T-cell (primary cell): ENCODE results near the gene COX6A2. TPM values are rescaled to one million over a fixed set of nuclear protein-coding genes. Genes with fewer than 3 reads are reported as not detected.

ENCODE experiments used
- ATAC-seq, 4 experiments: fragments of 200-7000 bp in 3 of 4; fragments of 150-1000 bp in 1 of 4; cut with Tn5 transposase; replicated peaks in 1 of 4; 1 replicate in 3 of 4; 2 replicates in 1 of 4; pipeline ENCODE4 v1.10.0; 2021; ENCODE audit warnings: moderate library complexity in 3 of 4, mild to moderate bottlenecking in 2 of 4, moderate number of reproducible peaks in 1 of 4
- CTCF ChIA-PET, 2 donors: fragments of 300-600 bp; sonication (Branson Sonifier 250); formaldehyde crosslinking; loops; one replicate each; lab custom pipeline; 2022; ENCODE audit warnings: antibody characterized with exemption in 2 of 2; lab: Charles Lee
- POLR2A ChIA-PET, 2 donors: fragments of 300-600 bp; sonication (Branson Sonifier 250); formaldehyde crosslinking; loops; one replicate each; lab custom pipeline; 2022; ENCODE audit warnings: antibody characterized with exemption in 2 of 2; lab: Charles Lee
- DNase-seq, 35 experiments: peaks; one replicate each; pipeline versions ENCODE4 v3.0.0 to v3.0.0-alpha.2; 2013 to 2023
- H3K27ac ChIP-seq: one replicate; pipeline ENCODE4 v1.5.1; 2013; ENCODE audit warnings: low read length
- H3K27me3 ChIP-seq, 2 experiments: replicated peaks in 1 of 2; 1 replicate in 1 of 2; 2 replicates in 1 of 2; pipeline versions ENCODE4 v1.6.1 to v1.7.0; 2013; ENCODE audit warnings: low read length in 1 of 2, mixed read lengths in 1 of 2; ENCODE audit not compliant: control insufficient read depth in 2 of 2, insufficient read depth in 2 of 2; ENCODE audit errors: extremely low read depth in 1 of 2
- H3K36me3 ChIP-seq, 2 donors: 1 replicate in 1 of 2; 2 replicates in 1 of 2; pipeline versions ENCODE4 v1.6.1 to v1.7.0; 2013; ENCODE audit warnings: low read length in 1 of 2; ENCODE audit not compliant: control insufficient read depth in 2 of 2, insufficient read depth in 1 of 2; ENCODE audit errors: extremely low read depth in 1 of 2
- H3K4me1 ChIP-seq, 2 experiments: 1 replicate in 1 of 2; 2 replicates in 1 of 2; pipeline versions ENCODE4 v1.6.1 to v1.7.0; 2013; ENCODE audit warnings: low read length in 2 of 2, mixed read lengths in 1 of 2; ENCODE audit not compliant: insufficient read depth in 2 of 2, control insufficient read depth in 1 of 2; ENCODE audit errors: extremely low read depth in 1 of 2
- H3K4me3 ChIP-seq, 2 donors: 1 replicate in 1 of 2; 2 replicates in 1 of 2; pipeline versions ENCODE4 v1.5.1 to v1.7.0; 2013; ENCODE audit warnings: mild to moderate bottlenecking in 2 of 2, low read length in 1 of 2, moderate library complexity in 1 of 2; ENCODE audit not compliant: control insufficient read depth in 1 of 2; ENCODE audit errors: extremely low read depth in 1 of 2
- H3K9me3 ChIP-seq: 2 replicates; pipeline ENCODE4 v1.7.0; 2013
- H3K27ac Mint-ChIP-seq, 2 donors: one replicate each; pipeline ENCODE4 v1.8.0; 2020 to 2021; ENCODE audit warnings: mild to moderate bottlenecking in 2 of 2, mixed read lengths in 2 of 2
- H3K27me3 Mint-ChIP-seq, 2 donors: one replicate each; pipeline ENCODE4 v1.8.0; 2021 to 2022; ENCODE audit warnings: mixed read lengths in 2 of 2
- H3K36me3 Mint-ChIP-seq: one replicate; pipeline ENCODE4 v1.8.0; 2021; ENCODE audit warnings: mixed read lengths
- H3K4me1 Mint-ChIP-seq, 3 donors: one replicate each; pipeline ENCODE4 v1.8.0; 2020 to 2022; ENCODE audit warnings: mixed read lengths in 3 of 3, mild to moderate bottlenecking in 1 of 3
- H3K4me3 Mint-ChIP-seq, 3 donors: one replicate each; pipeline ENCODE4 v1.8.0; 2020 to 2022; ENCODE audit warnings: mild to moderate bottlenecking in 3 of 3, mixed read lengths in 3 of 3, moderate library complexity in 3 of 3
- H3K9me3 Mint-ChIP-seq, 3 donors: one replicate each; pipeline ENCODE4 v1.8.0; 2020 to 2022; ENCODE audit warnings: mixed read lengths in 3 of 3
- WGBS: methylation state at CpG from one replicate; pipeline ENCODE4 v1.1.5; 2013; ENCODE audit warnings: missing lambda C conversion rate; ENCODE audit not compliant: insufficient coverage; 5-methylcytosine and 5-hydroxymethylcytosine counted together
- total RNA-seq, 35 experiments: library from RNA in 6 of 35; stranded (reverse) in 6 of 35; fragments of 120-200 nt in 1 of 35; gene quantifications; one replicate each; pipeline versions ENCODE4 v1.2.1 to v1.2.4 and lab custom pipeline; 2013 to 2026

Gene COX6A2
- total RNA-seq, 5 donors from 2014 or later (not counting 1 experiment from before 2014, with no cell fraction given) = not detected

GRCh38 chr16:31429796-31430195 is 1.6 kb upstream of the COX6A2 start:
- Histone ChIP-seq H3K4me1 (peaks cover 0 to 11% of the 10 kb centered on the region in 2 experiments), H3K27me3 (no peaks in the 10 kb centered on the region), H3K9me3 (no peaks in the 10 kb centered on the region), H3K36me3 (no peaks in the 10 kb centered on the region), H3K4me3 (no peak overlapping the region), H3K27ac (no peak overlapping the region)
- peaks cover 0 to 6% (median 0%) of the 10 kb centered on the region in 3 donors for H3K4me1 Mint-ChIP-seq
- H3K36me3 Mint-ChIP-seq = no peaks in the 10 kb centered on the region
- peaks cover 0 to 5% of the 10 kb centered on the region in 2 donors for H3K27me3 Mint-ChIP-seq
- ChIA-PET POLR2A (interaction anchor here in 1 of 2 donors (0.5 kb wide), 1 partner anchor 497 kb away, joined by 7 read pairs; no protein-coding TSS in a partner anchor), CTCF (interaction anchor here in 1 of 2 donors (0.6 kb wide), 1 partner anchor 14 kb away, joined by 4 read pairs; no protein-coding TSS in a partner anchor)
- H3K4me3 Mint-ChIP-seq = no peak overlapping the region
- H3K27ac Mint-ChIP-seq = no peak overlapping the region
- DNase-seq (no peak), ATAC-seq (no peak)
- H3K9me3 Mint-ChIP-seq = no peaks in the 10 kb centered on the region
- WGBS = 100% methylated on average over 1 of the region's 3 CpGs

DNA sequence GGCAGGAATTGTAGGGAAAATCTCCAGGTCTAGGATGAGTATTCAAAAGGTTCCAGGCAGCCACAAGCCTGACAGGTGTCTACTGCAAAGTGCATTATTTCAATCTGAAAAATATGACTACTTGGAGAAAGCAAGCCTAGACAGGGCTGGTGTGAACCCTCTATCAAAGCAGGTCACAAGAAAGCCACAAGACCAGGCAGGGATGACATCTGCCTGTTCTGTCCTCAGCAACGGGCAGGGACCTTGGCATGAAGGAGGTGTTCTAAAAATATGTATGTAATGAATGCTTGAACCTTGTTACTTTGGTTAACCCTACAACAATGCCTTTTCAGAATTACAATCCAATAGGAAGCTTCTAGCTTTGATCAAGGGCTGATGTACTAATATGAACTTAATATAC is 1.2 kb upstream of the COX6A2 start:
- no peak overlapping the region for H3K27ac Mint-ChIP-seq
- ChIA-PET POLR2A (no interaction called here), CTCF (interaction anchor here in 1 of 2 donors (0.6 kb wide), 1 partner anchor 14 kb away, joined by 4 read pairs; no protein-coding TSS in a partner anchor)
- no peaks in the 10 kb centered on the region for H3K27me3 ChIP-seq
- peaks cover 0 to 6% (median 0%) of the 10 kb centered on the region in 3 donors for H3K4me1 Mint-ChIP-seq
- H3K4me3 Mint-ChIP-seq = no peak overlapping the region
- H3K36me3 Mint-ChIP-seq = no peaks in the 10 kb centered on the region
- H3K4me1 ChIP-seq = peaks cover 0 to 11% of the 10 kb centered on the region in 2 experiments
- no peaks in the 10 kb centered on the region for H3K9me3 ChIP-seq
- peaks cover 0 to 6% of the 10 kb centered on the region in 2 donors for H3K27me3 Mint-ChIP-seq
- no CpG with 5 or more reads among the region's 1 CpG for WGBS
- no peaks in the 10 kb centered on the region for H3K9me3 Mint-ChIP-seq
- no peak for DNase-seq
- no peak overlapping the region for H3K4me3 ChIP-seq
- no peak for ATAC-seq
- H3K36me3 ChIP-seq = no peaks in the 10 kb centered on the region
- H3K27ac ChIP-seq = no peak overlapping the region

GRCh38 chr16:31428638-31429247 is 583 bp upstream of the COX6A2 start:
- Histone ChIP-seq H3K36me3 (no peaks in the 10 kb centered on the region), H3K4me3 (no peak overlapping the region), H3K27ac (no peak overlapping the region), H3K27me3 (no peaks in the 10 kb centered on the region), H3K9me3 (no peaks in the 10 kb centered on the region), H3K4me1 (peaks cover 0 to 11% of the 10 kb centered on the region in 2 experiments)
- Mint-ChIP-seq H3K36me3 (no peaks in the 10 kb centered on the region), H3K9me3 (no peaks in the 10 kb centered on the region), H3K27me3 (peaks cover 0 to 7% of the 10 kb centered on the region in 2 donors), H3K4me3 (peak overlapping the region in 2 of 3 donors; percentile 41 to 53), H3K4me1 (peaks cover 0 to 6% (median 0%) of the 10 kb centered on the region in 3 donors), H3K27ac (no peak overlapping the region)
- 90% methylated on average over 2 of the region's 7 CpGs for WGBS
- CTCF ChIA-PET = no interaction called here
- POLR2A ChIA-PET = interaction anchor here in 1 of 2 donors (0.6 kb wide), 1 partner anchor 1064 kb away, joined by 4 read pairs; no protein-coding TSS in a partner anchor
- DNase-seq (no peak), ATAC-seq (no peak)

DNA sequence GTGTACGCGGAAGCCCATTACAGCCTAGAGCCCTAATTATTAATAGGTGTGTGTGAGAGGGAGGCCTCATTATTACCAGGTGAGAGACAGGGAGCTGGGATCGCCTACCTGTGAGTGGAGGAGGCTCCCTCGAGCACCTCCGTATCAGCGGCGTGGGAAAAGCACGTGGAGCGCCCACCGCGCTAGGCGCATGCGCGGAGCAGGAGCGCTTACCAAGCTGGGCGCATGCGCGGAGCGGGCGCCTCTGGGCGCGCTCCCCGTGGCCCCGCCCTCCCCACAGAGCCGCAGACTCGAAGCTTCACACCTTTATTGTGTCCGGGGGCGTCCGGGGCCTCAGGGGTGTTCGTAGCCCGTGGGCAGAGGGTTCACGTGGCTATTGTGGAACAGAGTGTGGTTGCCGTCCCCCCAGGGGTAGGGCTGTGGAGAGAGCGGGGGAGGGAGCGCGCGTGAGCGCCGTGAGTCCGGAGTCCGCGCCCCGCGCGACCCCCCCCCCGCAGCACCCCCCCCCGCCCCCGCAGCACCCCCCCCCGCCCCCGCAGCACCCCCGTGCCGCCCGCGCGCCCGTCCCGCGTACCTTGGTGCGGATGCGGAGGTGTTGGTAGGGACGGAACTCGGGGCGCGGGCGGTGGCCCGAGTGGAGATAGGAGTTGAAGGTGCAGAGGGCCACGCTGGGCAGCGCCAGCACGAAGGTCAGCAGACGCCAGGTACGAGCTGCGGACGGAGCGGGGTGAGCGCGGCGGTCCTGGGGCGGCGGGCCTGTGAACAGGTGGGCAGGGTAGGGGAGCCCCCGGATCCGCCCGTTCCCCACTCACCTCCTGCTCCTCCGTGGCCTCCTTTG is 500 bp downstream of the COX6A2 start:
- Histone ChIP-seq H3K9me3 (no peaks in the 10 kb centered on the region), H3K27ac (no peak overlapping the region), H3K4me1 (peaks cover 0 to 21% of the 10 kb centered on the region in 2 experiments), H3K4me3 (peak overlapping the region in 1 of 2 donors; percentile 39), H3K36me3 (no peaks in the 10 kb centered on the region), H3K27me3 (peaks cover 0 to 2% of the 10 kb centered on the region in 2 experiments)
- peak overlapping the region; percentile 50 to 53 (median 50) for H3K4me3 Mint-ChIP-seq
- no peaks in the 10 kb centered on the region for H3K36me3 Mint-ChIP-seq
- H3K27me3 Mint-ChIP-seq = peaks cover 0 to 7% of the 10 kb centered on the region in 2 donors
- ChIA-PET CTCF (interaction anchor here (0.5 to 1.4 kb wide), 2 partner anchors 28 to 286 kb away, joined by 3 to 4 read pairs; no protein-coding TSS in a partner anchor), POLR2A (no interaction called here)
- DNase-seq = peak in 34 of 35 experiments; percentile 19 to 79 (median 54)
- peaks cover 0 to 9% (median 5%) of the 10 kb centered on the region in 3 donors for H3K4me1 Mint-ChIP-seq
- no peak overlapping the region for H3K27ac Mint-ChIP-seq
- WGBS = 46% methylated on average over 54 of the region's 83 CpGs
- H3K9me3 Mint-ChIP-seq = no peaks in the 10 kb centered on the region
- ATAC-seq = peak; percentile 72 to 84 (median 77)

DNA sequence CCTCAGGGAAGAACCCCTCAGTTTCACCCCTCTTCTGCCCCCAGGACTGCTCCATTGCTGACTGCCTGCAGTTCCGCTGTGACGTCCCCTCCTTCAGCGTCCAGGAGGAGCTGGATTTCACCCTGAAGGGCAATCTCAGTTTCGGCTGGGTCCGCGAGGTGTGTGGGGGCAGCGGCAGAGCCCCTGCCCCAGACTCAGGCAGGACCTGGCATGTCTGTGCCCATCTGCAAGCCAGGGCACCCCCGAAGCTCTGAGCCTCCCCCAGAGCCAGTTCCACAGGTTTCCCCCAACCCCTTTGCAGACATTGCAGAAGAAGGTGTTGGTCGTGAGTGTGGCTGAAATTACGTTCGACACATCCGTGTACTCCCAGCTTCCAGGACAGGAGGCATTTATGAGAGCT is 4.4 kb downstream of the COX6A2 start:
- peaks cover 0 to 2% of the 10 kb centered on the region in 2 experiments for H3K27me3 ChIP-seq
- DNase-seq (no peak), ATAC-seq (no peak)
- H3K9me3 Mint-ChIP-seq = no peaks in the 10 kb centered on the region
- no peaks in the 10 kb centered on the region for H3K9me3 ChIP-seq
- H3K36me3 Mint-ChIP-seq = no peaks in the 10 kb centered on the region
- CTCF ChIA-PET = no interaction called here
- H3K4me3 ChIP-seq = no peak overlapping the region
- H3K27ac ChIP-seq = no peak overlapping the region
- H3K4me1 Mint-ChIP-seq = peaks cover 0 to 21% (median 20%) of the 10 kb centered on the region in 3 donors
- H3K4me3 Mint-ChIP-seq = no peak overlapping the region
- H3K36me3 ChIP-seq = no peaks in the 10 kb centered on the region
- peaks cover 0 to 56% of the 10 kb centered on the region in 2 experiments for H3K4me1 ChIP-seq
- no peak overlapping the region for H3K27ac Mint-ChIP-seq
- POLR2A ChIA-PET = no interaction called here
- WGBS = 100% methylated on average over 3 of the region's 12 CpGs
- H3K27me3 Mint-ChIP-seq = peaks cover 0 to 7% of the 10 kb centered on the region in 2 donors

- H3K4me1 Mint-ChIP-seq = peaks cover 0 to 20% (median 18%) of the 10 kb centered on the region in 3 donors
- no peaks in the 10 kb centered on the region for H3K9me3 Mint-ChIP-seq
- H3K27ac Mint-ChIP-seq = no peak overlapping the region
- 43% methylated on average over 1 of the region's 3 CpGs for WGBS
- no peak overlapping the region for H3K27ac ChIP-seq
- H3K4me3 ChIP-seq = no peak overlapping the region
- ATAC-seq (no peak), DNase-seq (no peak)
- H3K36me3 Mint-ChIP-seq = no peaks in the 10 kb centered on the region
- POLR2A ChIA-PET = no interaction called here
- H3K36me3 ChIP-seq = no peaks in the 10 kb centered on the region
- peaks cover 0 to 2% of the 10 kb centered on the region in 2 experiments for H3K27me3 ChIP-seq
- peaks cover 0 to 59% of the 10 kb centered on the region in 2 experiments for H3K4me1 ChIP-seq
- H3K4me3 Mint-ChIP-seq = no peak overlapping the region
- CTCF ChIA-PET = no interaction called here
- peaks cover 3 to 7% of the 10 kb centered on the region in 2 donors for H3K27me3 Mint-ChIP-seq
- H3K9me3 ChIP-seq = no peaks in the 10 kb centered on the region
Observed at GRCh38 chr16:31423241-31423640, 4.9 kb downstream of the COX6A2 start.
